Colonic mucosa (tissue), 4 donors: ENCODE results near the gene ARL2BP. TPM values are rescaled to one million over a fixed set of nuclear protein-coding genes. Genes with fewer than 3 reads are reported as not detected.
"Not testable (repeated sequence)": the region's sequence is repeated elsewhere in the genome, so short reads cannot be mapped to it uniquely, and the experiment has no call there.

Source experiments
- DNase-seq: peaks from one replicate; pipeline ENCODE4 v3.0.0-alpha.2; 2020
- H3K27ac ChIP-seq: fragments of 200-600 bp; one replicate; pipeline ENCODE4 v1.8.0; 2021
- H3K27me3 ChIP-seq: fragments of 200-600 bp; one replicate; pipeline ENCODE4 v1.8.0; 2021
- H3K36me3 ChIP-seq: fragments of 200-600 bp; one replicate; pipeline ENCODE4 v1.8.0; 2021
- H3K4me1 ChIP-seq: fragments of 200-600 bp; one replicate; pipeline ENCODE4 v1.8.0; 2021; ENCODE audit warnings: mild to moderate bottlenecking
- H3K4me3 ChIP-seq: fragments of 200-600 bp; one replicate; pipeline ENCODE4 v1.8.0; 2021
- H3K9ac ChIP-seq, 2 donors: one replicate each; pipeline ENCODE4 v1.7.0; 2013; ENCODE audit warnings: control low read depth in 2 of 2, low read depth in 2 of 2, low read length in 2 of 2
- H3K9me3 ChIP-seq: fragments of 200-600 bp; one replicate; pipeline ENCODE4 v1.8.0; 2021
- CTCF ChIP-seq: fragments of 200-600 bp; IDR thresholded peaks from one replicate; pipeline ENCODE4 v1.8.0; 2022; ENCODE audit warnings: antibody characterized with exemption, mild to moderate bottlenecking
- intact Hi-C: fragments of 100-400 bp; cut with DNase I; formaldehyde crosslinking; loops from one replicate; pipeline ENCODE4 v1.14.1; 2022
- total RNA-seq, 2 donors: library from RNA; stranded (reverse); fragmentation: NEBNext Ultra II Directional in 1 of 2; extraction: Animal tissue kit (Norgen Biotek cat#: 25700) in 1 of 2; gene quantifications; one replicate each; pipeline ENCODE4 v1.2.1, GENCODE V29; 2021
- donor health status: healthy.
- donor health status: DM: no; HTN: no; CAD: no.
- donor health status: DM: no; HTN: no; CAD: no.

The ARL2BP gene
- total RNA-seq, result 10 to 100 TPM; 28.6 to 32.7 TPM

GRCh38 chr16:57244767-57245471 lies at the start of gene ARL2BP:
ARL2BP (plus strand) TSS chr16:57245259; CDS start chr16:57245368, 109 bp downstream.
- TF ChIP-seq CTCF, result no peak
- DNase-seq, result peak; percentile 99
- Histone ChIP-seq H3K9me3 (no peaks in the 10 kb centered on the region), H3K27ac (peak within 1 kb of the TSS; percentile 88), H3K4me1 (no peaks in the 10 kb centered on the region), H3K4me3 (peak within 1 kb of the TSS; percentile 75), H3K9ac (peak within 1 kb of the TSS; percentile 67 to 85), H3K36me3 (peaks cover 4% of the 10 kb centered on the region), H3K27me3 (no peaks in the 10 kb centered on the region)
- intact Hi-C loops, result no loop called here

- Histone ChIP-seq H3K27me3 (no peaks in the 10 kb centered on the region), H3K4me3 (no peak overlapping the region), H3K4me1 (peaks cover 4% of the 10 kb centered on the region)
These were observed 48.8 kb upstream of the ARL2BP start for GRCh38 chr16:57196286-57196685.

GRCh38 chr16:57196753-57197152 lies 48.3 kb upstream of the ARL2BP start:
- Histone ChIP-seq H3K36me3 (no peaks in the 10 kb centered on the region), H3K9ac (no peak overlapping the region), H3K27ac (no peak overlapping the region), H3K4me3 (no peak overlapping the region), H3K27me3 (no peaks in the 10 kb centered on the region), H3K9me3 (no peaks in the 10 kb centered on the region), H3K4me1 (peaks cover 4% of the 10 kb centered on the region)
- DNase-seq, result no peak
- intact Hi-C loops, result no loop called here
- no peak for TF ChIP-seq CTCF

More at GRCh38 chr16:57196286-57196685, 48.8 kb upstream of the ARL2BP start:
- H3K9me3 ChIP-seq, result no peaks in the 10 kb centered on the region
- TF ChIP-seq CTCF, result no peak
- H3K27ac ChIP-seq, result no peak overlapping the region
- H3K36me3 ChIP-seq, result no peaks in the 10 kb centered on the region
- H3K9ac ChIP-seq, result no peak overlapping the region
- intact Hi-C loops, result no loop called here
- no peak for DNase-seq

DNA sequence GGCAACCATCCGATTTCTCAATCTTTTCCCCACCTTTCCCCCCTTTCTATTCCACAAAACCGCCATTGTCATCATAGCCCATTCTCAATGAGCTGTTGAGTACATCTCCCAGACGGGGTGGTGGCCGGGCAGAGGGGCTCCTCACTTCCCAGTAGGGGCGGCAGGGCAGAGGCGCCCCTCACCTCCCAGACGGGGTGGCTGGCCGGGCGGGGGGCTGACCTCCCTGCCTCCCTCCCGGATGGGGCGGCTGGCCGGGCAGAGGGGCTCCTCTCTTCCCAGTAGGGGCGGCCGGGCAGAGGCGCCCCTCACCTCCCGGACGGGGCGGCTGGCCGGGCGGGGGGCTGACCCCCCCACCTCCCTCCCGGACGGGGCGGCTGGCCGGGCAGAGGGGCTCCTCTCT lies 44.7 kb upstream of the ARL2BP start:
- DNase-seq, H3K9me3 ChIP-seq, H3K36me3 ChIP-seq, H3K27ac ChIP-seq, H3K9ac ChIP-seq, H3K4me3 ChIP-seq, intact Hi-C loops, H3K27me3 ChIP-seq, H3K4me1 ChIP-seq: not testable (repeated sequence)

GRCh38 chr16:57200926-57201325 lies 44.1 kb upstream of the ARL2BP start:
- H3K4me1 ChIP-seq, H3K27me3 ChIP-seq, H3K36me3 ChIP-seq, H3K27ac ChIP-seq, DNase-seq, H3K9ac ChIP-seq, intact Hi-C loops, H3K9me3 ChIP-seq, H3K4me3 ChIP-seq: not testable (repeated sequence)

GRCh38 chr16:57202095-57202886 lies 42.8 kb upstream of the ARL2BP start:
- intact Hi-C loops, result no loop called here
- Histone ChIP-seq H3K9ac (no peak overlapping the region), H3K36me3 (peaks cover 9% of the 10 kb centered on the region), H3K4me1 (no peaks in the 10 kb centered on the region), H3K9me3 (no peaks in the 10 kb centered on the region), H3K27ac (no peak overlapping the region), H3K4me3 (no peak overlapping the region), H3K27me3 (no peaks in the 10 kb centered on the region)
- DNase-seq, result no peak
- TF ChIP-seq CTCF, result no peak
